Subcutaneous abdominal adipose tissue (tissue), 5 donors: ENCODE results near the gene BUD23.
"Not testable (repeated sequence)": the region's sequence is repeated elsewhere in the genome, so short reads cannot be mapped to it uniquely, and the experiment has no call there.

Experiments
- H3K27ac ChIP-seq: one replicate; pipeline ENCODE4 v1.7.0; 2013; ENCODE audit warnings: low read depth, mild to moderate bottlenecking, inconsistent platforms, low read length, moderate library complexity
- H3K27me3 ChIP-seq, 5 donors: one replicate each; pipeline ENCODE4 v1.7.0; 2013; ENCODE audit warnings: low read length in 5 of 5, inconsistent platforms in 1 of 5; ENCODE audit not compliant: control insufficient read depth in 5 of 5, insufficient read depth in 4 of 5
- H3K36me3 ChIP-seq, 5 donors: one replicate each; pipeline ENCODE4 v1.7.0; 2013; ENCODE audit warnings: low read length in 5 of 5; ENCODE audit not compliant: control insufficient read depth in 5 of 5, insufficient read depth in 5 of 5
- H3K4me1 ChIP-seq, 5 donors: one replicate each; pipeline ENCODE4 v1.7.0; 2013; ENCODE audit warnings: low read length in 5 of 5, mild to moderate bottlenecking in 3 of 5, moderate library complexity in 1 of 5; ENCODE audit not compliant: control insufficient read depth in 5 of 5, insufficient read depth in 5 of 5
- H3K4me3 ChIP-seq, 5 donors: one replicate each; pipeline ENCODE4 v1.7.0; 2013; ENCODE audit warnings: low read length in 5 of 5, low read depth in 1 of 5
- H3K9ac ChIP-seq, 5 donors: one replicate each; pipeline ENCODE4 v1.7.0; 2013; ENCODE audit warnings: low read length in 5 of 5, mild to moderate bottlenecking in 4 of 5, moderate library complexity in 3 of 5
- H3K9me3 ChIP-seq, 5 donors: one replicate each; pipeline ENCODE4 v1.7.0; 2013; ENCODE audit warnings: low read length in 5 of 5; ENCODE audit not compliant: control insufficient read depth in 5 of 5
- donor health status: healthy.
- donor health status: healthy.
- donor health status: healthy.
- donor health status: healthy.
- donor health status: healthy.

BUD23 gene

GRCh38 chr7:73667344-73668102 is 15.9 kb upstream of the BUD23 start, which contains the start of gene VPS37D:
Gene VPS37D (plus strand): TSS chr7:73667831. CDS start chr7:73667959, 128 bp downstream.
- Histone ChIP-seq H3K9ac (peak within 1 kb of the TSS in 4 of 5 donors; percentile 16 to 77 (median 72)), H3K27me3 (peaks cover 0 to 2% (median 0%) of the 10 kb centered on the region in 5 donors), H3K9me3 (peaks cover 0 to 7% (median 6%) of the 10 kb centered on the region in 5 donors), H3K4me1 (peaks cover 0 to 22% (median 16%) of the 10 kb centered on the region in 5 donors), H3K4me3 (peak within 1 kb of the TSS; percentile 60 to 75 (median 66)), H3K36me3 (no peaks in the 10 kb centered on the region), H3K27ac (no peak within 1 kb of the TSS)

GRCh38 chr7:73668103-73668885 is 15.1 kb upstream of the BUD23 start:
- Histone ChIP-seq H3K27ac (no peak overlapping the region), H3K36me3 (no peaks in the 10 kb centered on the region), H3K4me3 (peak overlapping the region; percentile 60 to 75 (median 66)), H3K4me1 (peaks cover 0 to 24% (median 16%) of the 10 kb centered on the region in 5 donors), H3K9ac (peak overlapping the region in 4 of 5 donors; percentile 16 to 77 (median 72)), H3K9me3 (peaks cover 0 to 2% (median 1%) of the 10 kb centered on the region in 5 donors), H3K27me3 (no peaks in the 10 kb centered on the region)

GRCh38 chr7:73668886-73669230 is 14.5 kb upstream of the BUD23 start:
- H3K4me3 ChIP-seq: peak overlapping the region; percentile 60 to 75 (median 66)
- no peaks in the 10 kb centered on the region for H3K27me3 ChIP-seq
- peak overlapping the region in 2 of 5 donors; percentile 77 for H3K9ac ChIP-seq
- H3K36me3 ChIP-seq: no peaks in the 10 kb centered on the region
- no peak overlapping the region for H3K27ac ChIP-seq
- H3K4me1 ChIP-seq: peaks cover 0 to 28% (median 16%) of the 10 kb centered on the region in 5 donors
- no peaks in the 10 kb centered on the region for H3K9me3 ChIP-seq

DNA sequence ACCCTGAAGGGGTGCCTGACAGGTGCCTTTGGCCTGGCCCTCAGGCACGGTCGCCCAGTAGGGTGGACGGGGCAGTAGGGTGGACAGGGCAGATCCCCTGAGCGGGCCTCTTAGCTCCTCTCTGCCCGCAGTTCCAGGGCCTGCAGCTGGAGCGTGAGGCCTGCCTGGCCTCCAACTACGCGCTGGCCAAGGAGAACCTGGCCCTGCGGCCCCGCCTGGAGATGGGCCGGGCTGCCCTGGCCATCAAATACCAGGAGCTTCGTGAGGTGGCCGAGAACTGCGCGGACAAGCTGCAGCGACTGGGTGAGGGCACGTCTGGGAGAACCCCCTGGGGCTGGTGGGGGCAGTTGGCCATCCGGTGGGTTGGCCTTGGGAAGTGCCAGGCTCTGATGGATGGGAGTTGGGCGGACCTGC is 14.1 kb upstream of the BUD23 start:
- no peaks in the 10 kb centered on the region for H3K27me3 ChIP-seq
- H3K4me1 ChIP-seq: peaks cover 0 to 28% (median 16%) of the 10 kb centered on the region in 5 donors
- no peaks in the 10 kb centered on the region for H3K9me3 ChIP-seq
- H3K9ac ChIP-seq: peak overlapping the region in 1 of 5 donors; percentile 41
- H3K27ac ChIP-seq: no peak overlapping the region
- no peaks in the 10 kb centered on the region for H3K36me3 ChIP-seq
- no peak overlapping the region for H3K4me3 ChIP-seq

DNA sequence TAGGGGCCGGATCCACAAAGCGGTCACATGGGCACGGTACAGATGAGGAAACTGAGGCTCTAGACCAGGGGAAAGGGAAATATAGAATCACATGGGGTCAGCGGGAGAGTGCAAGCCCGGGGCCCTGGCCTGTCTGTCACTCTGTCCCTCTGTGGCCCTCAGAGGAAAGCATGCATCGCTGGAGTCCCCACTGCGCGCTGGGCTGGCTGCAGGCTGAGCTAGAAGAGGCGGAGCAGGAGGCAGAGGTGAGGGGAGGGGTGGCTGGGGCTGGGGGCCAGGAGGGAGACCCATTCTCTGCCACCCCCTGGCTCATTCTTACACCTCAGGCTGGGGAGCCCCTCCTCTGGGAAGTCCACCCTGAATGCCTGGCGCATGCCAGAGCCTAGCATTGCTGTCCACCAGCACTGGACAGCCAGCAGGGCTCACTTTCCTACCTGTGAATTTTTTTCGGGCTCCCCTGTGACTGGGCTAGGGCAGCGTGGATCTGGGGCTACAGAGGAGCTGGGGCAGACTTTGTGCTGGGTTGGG is 13.5 kb upstream of the BUD23 start:
- no peak overlapping the region for H3K27ac ChIP-seq
- no peaks in the 10 kb centered on the region for H3K9me3 ChIP-seq
- H3K4me3 ChIP-seq: no peak overlapping the region
- peak overlapping the region in 2 of 5 donors; percentile 39 to 41 for H3K9ac ChIP-seq
- H3K27me3 ChIP-seq: no peaks in the 10 kb centered on the region
- H3K36me3 ChIP-seq: no peaks in the 10 kb centered on the region
- H3K4me1 ChIP-seq: peaks cover 0 to 28% (median 16%) of the 10 kb centered on the region in 5 donors

DNA sequence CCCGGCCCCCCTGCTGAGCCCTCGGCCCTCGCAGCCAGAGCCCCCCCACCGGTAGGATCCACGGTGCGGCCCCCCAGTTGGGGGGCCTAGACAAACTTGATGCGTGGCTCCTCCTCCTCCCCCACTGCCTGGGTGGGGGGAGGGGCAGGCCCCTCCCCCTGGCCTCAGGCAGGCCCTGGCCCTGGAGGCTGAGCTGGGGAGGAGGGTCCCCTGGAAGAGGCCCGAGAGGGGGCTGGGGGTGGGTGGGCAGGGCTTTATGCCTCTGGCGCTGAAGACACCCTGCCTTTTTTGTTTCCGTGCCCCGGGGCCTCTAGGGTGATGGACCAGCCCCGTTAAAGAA is 12.1 kb upstream of the BUD23 start:
- no peaks in the 10 kb centered on the region for H3K36me3 ChIP-seq
- no peaks in the 10 kb centered on the region for H3K9me3 ChIP-seq
- H3K9ac ChIP-seq: no peak overlapping the region
- no peaks in the 10 kb centered on the region for H3K27me3 ChIP-seq
- no peak overlapping the region for H3K27ac ChIP-seq
- H3K4me3 ChIP-seq: no peak overlapping the region
- peaks cover 0 to 22% (median 16%) of the 10 kb centered on the region in 5 donors for H3K4me1 ChIP-seq

DNA sequence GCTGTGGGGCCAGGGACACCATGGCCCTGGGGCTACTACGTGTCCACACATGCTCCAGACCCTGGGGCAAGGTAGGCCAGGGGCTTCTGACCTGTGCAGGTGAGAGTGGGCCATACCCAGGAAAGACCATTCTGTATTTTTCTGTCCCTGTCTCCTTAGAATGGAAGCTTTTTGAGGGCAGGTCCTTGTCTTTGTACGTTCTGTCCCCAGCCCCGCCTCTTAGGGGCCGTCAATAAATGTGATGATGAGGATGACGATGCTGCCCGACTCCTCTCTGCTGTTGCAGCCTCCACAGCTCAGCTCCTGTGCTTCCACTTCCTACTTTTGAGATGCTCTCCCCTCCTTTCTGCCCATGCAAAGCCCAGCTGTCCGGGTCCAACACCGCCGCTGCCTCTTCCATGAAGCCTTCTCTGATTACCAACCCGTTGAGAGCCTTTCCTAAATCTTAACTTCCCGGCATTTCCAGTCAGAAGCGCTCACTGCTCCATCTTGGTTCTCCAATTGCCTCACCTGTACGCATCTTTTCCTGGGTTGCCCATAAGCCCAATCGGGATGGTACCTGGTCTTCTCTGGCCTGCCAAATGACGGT is 11.4 kb upstream of the BUD23 start:
- no peak overlapping the region for H3K4me3 ChIP-seq
- no peak overlapping the region for H3K27ac ChIP-seq
- no peaks in the 10 kb centered on the region for H3K27me3 ChIP-seq
- H3K9me3 ChIP-seq: no peaks in the 10 kb centered on the region
- no peak overlapping the region for H3K9ac ChIP-seq
- peaks cover 0 to 22% (median 16%) of the 10 kb centered on the region in 5 donors for H3K4me1 ChIP-seq
- no peaks in the 10 kb centered on the region for H3K36me3 ChIP-seq

- Histone ChIP-seq H3K36me3 (peaks cover 0 to 16% (median 12%) of the 10 kb centered on the region in 5 donors), H3K27me3 (no peaks in the 10 kb centered on the region), H3K9me3 (no peaks in the 10 kb centered on the region), H3K27ac (no peak overlapping the region), H3K4me1 (peaks cover 0 to 5% (median 0%) of the 10 kb centered on the region in 5 donors), H3K4me3 (no peak overlapping the region), H3K9ac (no peak overlapping the region)
These were observed 8.8 kb upstream of the BUD23 start for GRCh38 chr7:73674468-73675124.

DNA sequence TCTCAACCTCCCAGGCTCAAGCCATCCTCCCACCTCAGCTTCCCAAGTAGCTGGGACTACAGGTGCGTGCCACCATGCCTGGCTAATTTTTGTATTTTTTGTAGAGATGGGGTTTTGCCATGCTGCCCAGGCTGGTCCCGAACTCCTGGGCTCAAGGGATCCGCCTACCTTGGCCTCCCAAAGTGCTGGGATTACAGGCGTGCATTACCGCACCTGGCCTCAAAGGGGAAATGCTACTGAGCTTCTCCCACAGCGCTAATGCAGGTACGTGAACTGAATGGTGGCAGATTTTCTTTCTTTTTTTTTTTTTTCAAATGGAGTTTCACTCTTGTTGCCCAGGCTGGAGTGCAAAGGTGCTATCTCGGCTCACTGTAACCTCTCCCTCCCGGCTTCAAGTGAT is 7.3 kb upstream of the BUD23 start:
- peaks cover 0 to 21% (median 12%) of the 10 kb centered on the region in 5 donors for H3K36me3 ChIP-seq
- not testable (repeated sequence) for H3K27me3 ChIP-seq, H3K27ac ChIP-seq

More for the DNA sequence above, 7.3 kb upstream of the BUD23 start:
- H3K4me1 ChIP-seq: peaks cover 0 to 13% (median 5%) of the 10 kb centered on the region in 5 donors
- not testable (repeated sequence) for H3K4me3 ChIP-seq, H3K9ac ChIP-seq, H3K9me3 ChIP-seq
